ENCODE data around the gene AQP7.

DNA sequence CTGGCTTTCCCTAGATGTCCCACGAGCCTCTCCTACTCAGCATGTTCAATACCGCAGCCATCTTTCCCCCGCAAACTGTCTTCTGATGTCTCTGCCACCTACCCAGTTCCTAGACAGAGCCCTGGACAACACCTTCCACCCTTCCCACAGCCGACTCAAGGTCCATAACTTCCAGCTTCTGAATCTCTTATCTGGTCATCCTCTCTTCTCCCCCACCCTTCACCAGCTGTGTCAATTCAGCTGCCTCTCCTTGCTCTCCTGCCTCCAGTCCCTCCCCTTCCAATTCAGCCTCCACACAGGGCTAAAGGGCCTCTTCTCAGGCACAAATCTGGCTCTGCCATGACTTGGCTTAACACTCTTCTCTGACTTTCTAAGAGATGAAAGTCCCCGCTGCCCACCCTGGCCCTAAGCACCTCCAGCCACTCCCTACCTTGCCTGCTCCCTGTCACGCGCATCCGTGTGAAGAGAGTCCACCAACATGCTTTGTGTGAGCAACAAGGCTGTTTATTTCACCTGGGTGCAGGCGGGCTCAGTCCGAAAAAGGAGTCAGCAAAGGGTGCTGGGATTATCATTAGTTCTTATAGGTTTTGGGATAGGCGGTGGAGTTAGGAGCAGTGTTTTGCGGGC is 25.2 kb downstream of the AQP7 start:
- TF ChIP-seq, protein P1, sequence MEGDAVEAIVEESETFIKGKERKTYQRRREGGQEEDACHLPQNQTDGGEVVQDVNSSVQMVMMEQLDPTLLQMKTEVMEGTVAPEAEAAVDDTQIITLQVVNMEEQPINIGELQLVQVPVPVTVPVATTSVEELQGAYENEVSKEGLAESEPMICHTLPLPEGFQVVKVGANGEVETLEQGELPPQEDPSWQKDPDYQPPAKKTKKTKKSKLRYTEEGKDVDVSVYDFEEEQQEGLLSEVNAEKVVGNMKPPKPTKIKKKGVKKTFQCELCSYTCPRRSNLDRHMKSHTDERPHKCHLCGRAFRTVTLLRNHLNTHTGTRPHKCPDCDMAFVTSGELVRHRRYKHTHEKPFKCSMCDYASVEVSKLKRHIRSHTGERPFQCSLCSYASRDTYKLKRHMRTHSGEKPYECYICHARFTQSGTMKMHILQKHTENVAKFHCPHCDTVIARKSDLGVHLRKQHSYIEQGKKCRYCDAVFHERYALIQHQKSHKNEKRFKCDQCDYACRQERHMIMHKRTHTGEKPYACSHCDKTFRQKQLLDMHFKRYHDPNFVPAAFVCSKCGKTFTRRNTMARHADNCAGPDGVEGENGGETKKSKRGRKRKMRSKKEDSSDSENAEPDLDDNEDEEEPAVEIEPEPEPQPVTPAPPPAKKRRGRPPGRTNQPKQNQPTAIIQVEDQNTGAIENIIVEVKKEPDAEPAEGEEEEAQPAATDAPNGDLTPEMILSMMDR (IDR thresholded peaks at IDR 0.05; ENCODE audit: poor library complexity, severe bottlenecking) = no peak
- no peak for TF ChIP-seq EP300 (conservative IDR thresholded peaks at IDR 0.05; ENCODE audit: poor library complexity, severe bottlenecking)
- TF ChIP-seq POLR2AphosphoS5 (IDR thresholded peaks at IDR 0.05) = no peak

Measured in neural cell (in vitro differentiated cells).